GM12892 (cell line): ENCODE measurements around the gene FLCN.

Experiments used
- POLR2A ChIP-seq: IDR thresholded peaks from 2 replicates; pipeline ENCODE4 v1.6.1; 2011; ENCODE audit warnings: low read depth, low read length, control low read depth
- POLR2AphosphoS5 ChIP-seq: IDR thresholded peaks from 2 replicates; pipeline ENCODE4 v1.6.1; 2011; ENCODE audit warnings: low read depth, low read length, control low read depth
- TAF1 ChIP-seq: IDR thresholded peaks from 2 replicates; pipeline ENCODE4 v1.6.1; 2011; ENCODE audit warnings: low read depth, mild to moderate bottlenecking, control low read depth, low read length, borderline replicate concordance

DNA sequence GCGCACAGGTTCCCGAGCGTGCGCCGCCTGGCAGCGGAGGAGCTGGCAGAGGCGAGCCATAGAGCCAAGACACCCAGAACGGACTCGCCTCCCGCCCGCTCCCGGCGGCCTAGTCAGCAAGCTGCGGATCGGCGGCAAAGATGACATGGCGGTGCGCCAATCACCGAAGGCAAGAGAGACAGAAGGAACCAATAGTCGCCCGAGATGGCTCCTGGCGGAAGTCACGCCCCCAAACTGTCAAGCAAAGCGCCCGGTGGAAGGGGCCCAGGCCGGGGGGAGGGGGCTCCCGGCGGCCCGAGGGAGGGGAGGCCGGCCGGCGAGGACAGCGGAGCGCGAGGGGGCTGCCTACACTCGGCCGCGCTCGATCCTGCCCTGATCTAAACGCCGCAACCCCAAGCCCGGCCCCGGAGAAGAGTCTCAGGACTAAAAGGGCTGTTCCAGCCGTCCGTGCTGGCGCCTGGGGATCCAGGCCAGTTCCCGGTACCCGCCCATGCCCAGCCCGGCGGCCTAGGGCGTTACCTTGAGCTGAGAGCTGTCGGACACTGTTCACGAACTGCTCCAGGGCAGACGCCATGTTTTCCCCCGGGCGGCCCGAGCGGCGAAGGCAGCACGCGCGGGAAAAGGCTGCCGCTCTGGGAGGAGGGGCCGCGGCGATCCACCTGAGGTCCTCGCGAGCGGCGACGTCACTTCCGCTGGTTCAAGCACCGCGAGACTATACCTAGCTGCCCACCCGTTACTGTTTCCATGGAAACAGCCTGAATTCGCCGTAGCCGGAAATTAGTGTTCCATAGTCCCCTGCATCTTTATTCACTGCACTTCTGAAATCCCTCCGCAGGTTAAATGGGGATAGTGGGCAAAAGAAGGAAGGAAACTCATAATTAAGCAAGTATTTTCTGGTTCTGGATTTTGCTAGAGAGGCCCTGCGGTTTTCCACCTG is 43.9 kb upstream of the FLCN start, which contains the start of gene COPS3:
- TF ChIP-seq POLR2AphosphoS5 (peak; percentile 90), POLR2A (peak; percentile 94), TAF1 (peak; percentile 39)
